ENCODE data around the gene IQSEC1.
A peak's percentile ranks its signal among the peaks of the same experiment; 100 is the strongest.

IQSEC1 gene

DNA sequence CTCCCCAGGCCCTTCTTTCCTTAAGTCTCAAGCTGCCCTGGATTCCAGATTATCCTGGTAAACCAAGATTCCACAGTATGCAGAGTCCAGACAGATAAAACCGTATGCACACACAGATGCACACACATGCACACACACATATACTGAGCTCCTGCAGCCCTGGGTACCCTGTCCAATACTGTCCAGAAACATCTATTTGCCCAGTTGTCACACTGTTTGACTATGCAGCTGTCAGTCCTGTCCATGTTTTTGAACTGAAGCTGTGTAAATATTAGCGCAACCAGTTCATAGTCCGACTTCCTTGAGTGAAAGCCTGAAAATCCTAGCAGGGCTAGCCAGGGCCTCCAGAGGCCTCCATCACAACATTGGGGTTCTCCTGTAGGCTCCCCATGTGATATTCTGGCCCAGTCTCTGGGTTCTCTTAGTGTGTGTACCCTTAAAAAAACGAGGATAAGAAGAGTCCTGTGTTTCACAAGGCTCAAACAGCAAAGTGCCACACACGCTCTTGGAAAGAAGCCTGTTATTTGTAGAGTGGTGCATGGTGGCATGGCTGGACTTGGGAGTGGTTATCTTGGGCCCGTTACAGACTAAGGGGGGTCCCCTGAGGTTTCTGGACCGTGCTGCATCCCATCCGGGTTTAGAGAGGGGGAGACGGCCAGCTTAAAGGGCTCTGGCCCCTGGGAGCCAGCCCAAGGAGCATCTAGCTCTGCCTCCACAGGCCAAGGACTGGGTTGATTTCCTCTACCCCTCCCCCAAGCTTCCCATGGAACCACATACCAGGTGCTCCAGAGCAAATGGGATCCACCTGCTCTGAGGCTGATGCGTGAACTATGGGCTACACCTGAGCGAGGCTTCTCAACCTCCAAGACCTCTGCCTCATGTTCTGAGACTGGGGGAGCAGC lies 108.3 kb downstream of the IQSEC1 start:
- no peak overlapping the region for H3K4me3 ChIP-seq (ENCODE audit: low read length)
- TF ChIP-seq, protein P1, sequence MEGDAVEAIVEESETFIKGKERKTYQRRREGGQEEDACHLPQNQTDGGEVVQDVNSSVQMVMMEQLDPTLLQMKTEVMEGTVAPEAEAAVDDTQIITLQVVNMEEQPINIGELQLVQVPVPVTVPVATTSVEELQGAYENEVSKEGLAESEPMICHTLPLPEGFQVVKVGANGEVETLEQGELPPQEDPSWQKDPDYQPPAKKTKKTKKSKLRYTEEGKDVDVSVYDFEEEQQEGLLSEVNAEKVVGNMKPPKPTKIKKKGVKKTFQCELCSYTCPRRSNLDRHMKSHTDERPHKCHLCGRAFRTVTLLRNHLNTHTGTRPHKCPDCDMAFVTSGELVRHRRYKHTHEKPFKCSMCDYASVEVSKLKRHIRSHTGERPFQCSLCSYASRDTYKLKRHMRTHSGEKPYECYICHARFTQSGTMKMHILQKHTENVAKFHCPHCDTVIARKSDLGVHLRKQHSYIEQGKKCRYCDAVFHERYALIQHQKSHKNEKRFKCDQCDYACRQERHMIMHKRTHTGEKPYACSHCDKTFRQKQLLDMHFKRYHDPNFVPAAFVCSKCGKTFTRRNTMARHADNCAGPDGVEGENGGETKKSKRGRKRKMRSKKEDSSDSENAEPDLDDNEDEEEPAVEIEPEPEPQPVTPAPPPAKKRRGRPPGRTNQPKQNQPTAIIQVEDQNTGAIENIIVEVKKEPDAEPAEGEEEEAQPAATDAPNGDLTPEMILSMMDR (conservative IDR thresholded peaks at IDR 0.05; ENCODE audit: low read length): no peak
- DNase-seq (ENCODE audit: low read depth): no peak

DNA sequence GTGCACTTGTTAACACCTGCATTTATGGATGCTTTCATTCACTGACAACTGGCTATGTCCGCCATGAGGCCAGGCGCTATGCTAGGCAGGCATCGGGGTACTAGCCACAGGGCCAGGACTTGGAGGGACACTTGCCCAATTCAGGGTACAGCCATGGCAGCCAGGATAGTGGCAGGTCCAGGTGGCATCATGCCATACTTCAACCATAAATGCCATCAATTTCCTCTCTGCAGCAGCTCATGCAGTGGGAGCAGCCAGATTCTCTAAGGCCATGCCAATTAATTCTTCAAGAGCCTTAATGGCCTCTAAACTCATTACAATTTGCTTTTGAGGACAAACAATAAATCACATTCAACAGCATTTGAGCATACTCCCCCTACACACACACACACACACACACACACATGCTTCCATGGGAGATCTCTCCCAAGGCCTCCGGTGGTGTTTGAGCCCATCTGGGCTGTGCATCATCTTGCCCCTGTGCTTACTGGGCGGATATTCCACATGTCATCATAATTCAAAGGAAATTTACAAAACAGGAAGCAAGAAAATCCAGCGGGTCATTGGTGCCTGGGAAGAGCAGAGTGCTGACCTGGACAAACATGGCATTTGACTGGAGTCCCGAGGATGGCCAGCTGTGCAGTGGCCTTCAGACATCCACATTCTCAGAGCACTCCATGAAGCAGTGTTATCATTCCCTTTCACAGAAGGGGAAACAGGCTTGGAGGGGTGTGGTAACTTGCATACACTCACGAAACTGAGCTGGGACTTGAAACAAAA lies 109.1 kb downstream of the IQSEC1 start:
- no peak overlapping the region for H3K4me3 ChIP-seq (ENCODE audit: low read length)
- DNase-seq (ENCODE audit: low read depth): peak; percentile 65

DNA sequence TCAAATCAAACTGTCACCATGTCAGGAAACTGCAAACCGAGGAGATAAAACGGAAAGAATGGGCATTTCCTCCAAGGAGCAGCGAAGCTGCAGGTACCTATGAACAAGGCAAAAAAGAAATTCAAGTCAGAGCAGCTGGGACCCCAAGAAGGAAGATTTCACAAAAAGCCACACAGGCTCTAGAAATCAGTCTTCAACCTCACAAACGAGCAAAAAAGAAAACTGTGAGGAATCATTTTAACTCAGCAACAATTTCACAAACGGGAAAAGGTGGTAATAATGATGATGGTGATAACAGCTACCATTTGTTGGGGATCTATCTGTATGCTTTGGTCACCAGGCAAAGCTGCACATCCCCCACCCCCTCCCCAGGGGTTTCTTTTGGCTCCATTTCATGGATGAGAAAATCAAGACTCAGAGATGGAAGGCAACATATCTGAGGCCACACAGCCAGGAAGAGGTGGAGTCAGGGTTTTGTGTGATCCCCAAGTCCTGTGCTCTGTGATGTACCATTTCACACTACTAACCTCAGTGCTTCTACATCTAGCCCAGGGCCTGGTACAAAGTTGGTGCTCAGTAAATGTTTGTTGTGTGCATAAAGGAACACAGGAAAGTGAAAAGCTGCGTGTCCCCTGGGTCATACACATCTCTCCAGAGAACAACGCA lies 109.9 kb downstream of the IQSEC1 start:
- H3K4me3 ChIP-seq (ENCODE audit: low read length): no peak overlapping the region
- TF ChIP-seq, protein P1 (conservative IDR thresholded peaks at IDR 0.05; ENCODE audit: low read length): no peak
- DNase-seq (ENCODE audit: low read depth): no peak

More for the DNA sequence above, 109.1 kb downstream of the IQSEC1 start:
- TF ChIP-seq, protein P1 (conservative IDR thresholded peaks at IDR 0.05; ENCODE audit: low read length): no peak

DNA sequence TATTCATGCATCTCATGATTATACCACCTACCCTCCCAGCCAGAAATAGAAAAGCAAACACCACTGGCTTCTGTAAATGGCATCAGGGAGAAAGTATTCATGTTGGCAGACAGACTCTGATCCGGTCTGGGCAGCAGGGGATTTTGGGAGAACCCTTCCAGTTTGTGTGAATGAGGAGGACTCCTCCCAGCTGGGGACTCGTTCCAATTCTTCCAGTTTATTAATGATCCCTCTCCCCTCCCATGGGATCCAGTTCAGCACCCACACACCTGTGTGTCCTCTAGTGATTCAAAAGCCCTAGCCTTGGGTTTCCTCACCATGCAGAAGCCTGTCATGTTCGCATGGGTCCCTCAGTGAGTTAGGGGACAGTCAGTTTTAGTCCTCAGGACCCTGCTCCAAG lies 110.9 kb downstream of the IQSEC1 start:
- TF ChIP-seq, protein P1 (conservative IDR thresholded peaks at IDR 0.05; ENCODE audit: low read length): no peak
- DNase-seq (ENCODE audit: low read depth): no peak
- H3K4me3 ChIP-seq (ENCODE audit: low read length): no peak overlapping the region

DNA sequence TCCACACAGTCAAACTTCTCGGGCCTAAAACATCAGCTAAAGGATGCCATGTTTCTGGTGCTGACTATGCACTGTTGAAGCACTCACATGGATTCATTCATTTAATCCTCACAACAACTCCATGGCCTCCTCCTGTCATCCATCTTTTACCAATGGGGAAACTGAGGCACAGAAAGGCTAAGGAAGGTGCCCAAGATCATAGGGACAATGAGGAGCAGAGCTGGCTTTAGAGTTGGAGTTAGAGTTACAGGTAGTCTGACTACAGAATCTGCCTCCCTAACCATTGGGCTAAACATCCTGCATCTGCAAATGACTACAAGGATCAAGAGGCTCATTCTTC lies 111.6 kb downstream of the IQSEC1 start:
- TF ChIP-seq, protein P1 (conservative IDR thresholded peaks at IDR 0.05; ENCODE audit: low read length): no peak
- no peak overlapping the region for H3K4me3 ChIP-seq (ENCODE audit: low read length)
- DNase-seq (ENCODE audit: low read depth): no peak

DNA sequence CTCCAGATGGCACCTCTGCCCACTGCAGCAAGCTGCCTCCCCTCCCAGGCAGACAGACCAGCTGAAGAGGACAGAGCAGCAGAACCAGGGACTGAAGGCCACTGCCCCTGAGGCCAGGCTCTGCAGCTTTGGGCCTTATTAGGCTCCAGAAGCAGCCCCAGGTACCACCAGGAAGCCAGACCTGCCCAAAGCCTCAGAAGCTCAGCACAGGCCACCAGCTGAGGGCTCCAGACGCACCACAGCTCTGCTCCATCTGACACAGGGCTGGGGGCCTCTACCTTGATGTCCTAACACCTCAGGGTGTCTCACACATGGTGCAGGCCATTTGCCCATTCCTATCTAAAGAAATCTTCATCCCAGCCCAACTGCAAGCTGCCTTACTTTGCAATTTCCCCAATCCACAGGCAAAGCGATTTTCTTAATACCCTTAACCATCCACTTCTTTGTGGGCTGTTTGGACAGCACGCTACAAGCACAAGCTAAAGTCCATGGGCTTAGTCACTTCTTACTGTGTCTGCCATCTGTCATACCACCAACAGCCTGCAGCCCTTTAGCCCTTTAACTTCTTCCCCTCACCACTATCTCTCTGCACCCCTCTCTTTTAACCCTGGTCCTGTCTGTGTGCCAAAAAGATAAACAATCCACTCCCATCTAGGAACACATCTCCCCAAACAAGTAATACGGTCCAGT lies 112.1 kb downstream of the IQSEC1 start:
- no peak overlapping the region for H3K4me3 ChIP-seq (ENCODE audit: low read length)

More for the DNA sequence above, 112.1 kb downstream of the IQSEC1 start:
- TF ChIP-seq, protein P1 (conservative IDR thresholded peaks at IDR 0.05; ENCODE audit: low read length): no peak
- no peak for DNase-seq (ENCODE audit: low read depth)

Data from AG10803 (cell line).